Activated T-cell treated with anti-CD3 and anti-CD28 coated beads, Interleukin-2, amount 50 U/mL, for 24 hours (primary cell): ENCODE measurements around the gene HOMER2.
"Not testable (repeated sequence)": the region's sequence is repeated elsewhere in the genome, so short reads cannot be mapped to it uniquely, and the experiment has no call there.

ENCODE experiments used
- DNase-seq: peaks from one replicate; pipeline ENCODE4 v3.0.0-alpha.2; 2020
- H3K27ac Mint-ChIP-seq: 2 replicates; pipeline ENCODE4 v1.8.0; 2020; ENCODE audit warnings: mild to moderate bottlenecking, mixed read lengths
- H3K27me3 Mint-ChIP-seq: 2 replicates; pipeline ENCODE4 v1.8.0; 2020; ENCODE audit warnings: mixed read lengths
- H3K36me3 Mint-ChIP-seq: 2 replicates; pipeline ENCODE4 v1.8.0; 2020; ENCODE audit warnings: low read depth, mixed read lengths
- H3K4me1 Mint-ChIP-seq: 2 replicates; pipeline ENCODE4 v1.8.0; 2020; ENCODE audit warnings: low read depth, mixed read lengths
- H3K4me3 Mint-ChIP-seq: 2 replicates; pipeline ENCODE4 v1.8.0; 2020; ENCODE audit warnings: mild to moderate bottlenecking, moderate library complexity, mixed read lengths
- H3K9me3 Mint-ChIP-seq: 2 replicates; pipeline ENCODE4 v1.8.0; 2020; ENCODE audit warnings: mixed read lengths

Gene HOMER2

DNA sequence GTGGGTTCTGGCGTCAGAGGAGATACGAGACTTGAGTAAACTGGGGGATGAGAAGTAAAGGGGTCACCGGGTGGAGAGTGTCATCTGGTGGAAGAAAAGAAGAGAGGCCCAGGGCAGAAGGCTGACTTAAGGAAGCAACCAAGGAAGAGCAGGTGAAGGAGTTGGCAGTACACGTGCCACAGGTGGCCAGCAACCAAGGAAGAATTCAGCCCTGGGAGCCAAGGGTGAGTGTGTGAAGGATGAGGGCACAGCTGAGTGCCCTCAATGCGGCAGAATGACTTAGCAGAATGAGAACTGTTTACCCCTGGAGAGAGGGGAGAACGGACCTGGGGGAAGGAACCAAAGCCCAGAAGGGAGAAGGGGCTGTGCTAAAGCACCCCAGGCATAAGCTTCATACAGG is 71.8 kb downstream of the HOMER2 start:
- Mint-ChIP-seq H3K4me3 (no peak overlapping the region), H3K36me3 (no peaks in the 10 kb centered on the region), H3K27ac (peak overlapping the region; percentile 19), H3K9me3 (no peaks in the 10 kb centered on the region), H3K27me3 (no peaks in the 10 kb centered on the region), H3K4me1 (no peaks in the 10 kb centered on the region)
- DNase-seq, result no peak

DNA sequence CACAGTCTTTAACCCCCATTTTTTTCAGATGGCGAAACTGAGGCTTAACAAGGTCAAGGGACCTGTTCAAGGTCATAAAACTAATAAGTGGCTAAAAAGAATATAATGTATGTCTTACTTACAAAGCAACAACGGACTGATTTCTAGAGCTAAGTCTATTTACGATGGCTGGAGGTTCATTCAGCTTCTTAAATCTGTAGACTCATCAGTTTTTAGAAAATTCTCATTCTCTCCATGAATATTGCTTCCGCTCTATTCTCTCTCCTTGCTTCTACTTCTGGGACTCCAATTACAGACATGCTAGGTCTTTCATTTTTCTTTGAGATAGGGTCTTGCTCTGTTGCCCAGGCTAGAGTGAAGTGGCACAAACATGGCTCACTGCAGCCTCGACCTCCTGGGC is 74.2 kb downstream of the HOMER2 start:
- Mint-ChIP-seq H3K4me3 (no peak overlapping the region), H3K36me3 (no peaks in the 10 kb centered on the region), H3K4me1 (no peaks in the 10 kb centered on the region), H3K27ac (no peak overlapping the region), H3K27me3 (no peaks in the 10 kb centered on the region), H3K9me3 (no peaks in the 10 kb centered on the region)
- DNase-seq, result no peak

DNA sequence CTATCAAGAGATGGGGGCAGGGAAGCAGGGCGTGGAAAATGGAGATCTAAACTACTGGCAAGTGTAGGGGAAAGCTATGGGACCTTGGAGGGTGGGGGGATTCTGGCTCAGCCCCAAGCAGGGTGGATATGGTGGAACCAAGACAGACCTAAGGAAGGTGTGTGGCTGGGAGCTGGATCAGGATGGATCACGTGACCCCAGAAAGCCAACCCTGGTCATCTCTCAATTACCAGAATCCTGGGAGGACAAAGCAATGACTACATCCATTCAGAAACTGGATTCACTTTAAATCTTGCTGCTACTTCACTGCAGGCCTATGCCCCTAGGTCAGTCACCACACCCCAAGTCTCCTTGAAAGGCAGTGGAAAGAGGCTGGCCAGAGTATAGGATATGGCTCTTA is 74.7 kb downstream of the HOMER2 start:
- Mint-ChIP-seq H3K36me3 (no peaks in the 10 kb centered on the region), H3K27ac (no peak overlapping the region), H3K4me3 (no peak overlapping the region), H3K4me1 (no peaks in the 10 kb centered on the region), H3K27me3 (no peaks in the 10 kb centered on the region), H3K9me3 (no peaks in the 10 kb centered on the region)
- DNase-seq, result no peak

DNA sequence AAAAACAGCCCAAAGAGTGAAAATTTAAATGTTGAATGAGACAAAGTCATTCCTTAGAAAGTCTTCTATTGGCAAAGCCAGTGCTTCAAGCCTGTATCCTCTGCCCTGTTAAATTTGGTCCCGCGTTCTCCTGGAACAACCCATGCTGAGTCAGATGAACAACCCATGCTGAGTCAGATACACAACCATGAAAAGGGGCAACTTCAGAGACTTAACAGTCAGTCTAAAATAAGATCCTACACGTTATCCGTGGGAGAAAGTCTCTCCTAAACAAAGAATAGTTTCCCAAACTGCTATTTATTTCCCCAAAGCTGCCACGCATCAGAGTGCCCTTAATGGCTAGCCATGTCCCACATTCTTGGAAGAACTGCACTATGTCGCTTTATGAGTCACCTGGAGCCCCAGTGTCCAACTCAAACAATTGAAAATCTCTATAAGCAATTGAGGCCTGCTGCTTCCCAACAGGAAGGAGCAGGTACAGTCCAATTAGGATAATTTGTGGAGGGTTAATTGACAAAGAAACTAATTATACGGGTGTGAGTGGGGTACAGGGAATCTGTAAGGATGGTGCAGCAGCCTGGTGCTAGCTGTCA is 77.0 kb downstream of the HOMER2 start:
- H3K4me3 Mint-ChIP-seq, result no peak overlapping the region
- H3K27ac Mint-ChIP-seq, result no peak overlapping the region
- no peaks in the 10 kb centered on the region for H3K9me3 Mint-ChIP-seq
- H3K27me3 Mint-ChIP-seq, result no peaks in the 10 kb centered on the region
- H3K4me1 Mint-ChIP-seq, result no peaks in the 10 kb centered on the region
- H3K36me3 Mint-ChIP-seq, result no peaks in the 10 kb centered on the region
- DNase-seq, result no peak

DNA sequence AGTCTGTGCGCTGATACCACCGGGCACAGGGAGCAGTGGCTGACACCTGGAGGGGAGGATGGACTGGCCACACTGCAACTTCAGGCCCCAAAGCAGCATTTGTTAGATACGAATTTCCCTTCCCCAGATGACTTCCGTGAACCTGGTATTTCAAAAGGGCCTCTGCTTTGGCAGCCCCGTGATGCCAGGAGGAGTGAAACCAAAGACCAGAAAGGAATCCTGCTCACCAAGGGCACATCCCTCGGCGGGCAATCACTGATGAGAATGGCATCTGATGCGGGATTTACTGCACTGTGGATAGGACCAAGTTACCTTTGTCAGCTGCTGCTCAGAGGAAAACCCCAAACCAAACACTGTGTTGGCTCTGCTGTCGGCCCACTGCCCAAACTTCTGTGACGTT is 77.6 kb downstream of the HOMER2 start:
- Mint-ChIP-seq H3K36me3 (no peaks in the 10 kb centered on the region), H3K9me3 (no peaks in the 10 kb centered on the region), H3K4me3 (no peak overlapping the region), H3K27ac (no peak overlapping the region), H3K27me3 (no peaks in the 10 kb centered on the region), H3K4me1 (no peaks in the 10 kb centered on the region)
- DNase-seq, result no peak

DNA sequence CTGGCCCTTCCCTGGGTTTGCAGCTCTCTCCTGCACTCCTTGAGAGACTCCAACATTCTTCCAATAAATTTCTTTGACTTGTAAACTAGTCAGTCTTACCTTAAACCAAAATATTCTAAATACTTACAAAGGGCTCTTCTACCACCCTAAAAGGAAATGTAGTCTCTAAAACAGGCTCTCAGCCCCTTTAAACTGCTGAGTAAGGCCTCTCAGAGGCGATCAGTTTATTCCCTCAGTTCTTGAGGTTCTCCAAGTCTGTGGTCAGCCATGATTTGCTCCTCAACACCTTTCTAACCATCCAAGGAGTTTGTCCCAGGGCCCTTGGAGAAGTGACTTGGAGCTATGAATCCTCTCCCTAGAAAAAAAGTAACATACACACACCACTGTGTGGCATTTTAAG is 78.3 kb downstream of the HOMER2 start:
- no peaks in the 10 kb centered on the region for H3K36me3 Mint-ChIP-seq
- no peaks in the 10 kb centered on the region for H3K9me3 Mint-ChIP-seq
- H3K27me3 Mint-ChIP-seq, result no peaks in the 10 kb centered on the region

DNA sequence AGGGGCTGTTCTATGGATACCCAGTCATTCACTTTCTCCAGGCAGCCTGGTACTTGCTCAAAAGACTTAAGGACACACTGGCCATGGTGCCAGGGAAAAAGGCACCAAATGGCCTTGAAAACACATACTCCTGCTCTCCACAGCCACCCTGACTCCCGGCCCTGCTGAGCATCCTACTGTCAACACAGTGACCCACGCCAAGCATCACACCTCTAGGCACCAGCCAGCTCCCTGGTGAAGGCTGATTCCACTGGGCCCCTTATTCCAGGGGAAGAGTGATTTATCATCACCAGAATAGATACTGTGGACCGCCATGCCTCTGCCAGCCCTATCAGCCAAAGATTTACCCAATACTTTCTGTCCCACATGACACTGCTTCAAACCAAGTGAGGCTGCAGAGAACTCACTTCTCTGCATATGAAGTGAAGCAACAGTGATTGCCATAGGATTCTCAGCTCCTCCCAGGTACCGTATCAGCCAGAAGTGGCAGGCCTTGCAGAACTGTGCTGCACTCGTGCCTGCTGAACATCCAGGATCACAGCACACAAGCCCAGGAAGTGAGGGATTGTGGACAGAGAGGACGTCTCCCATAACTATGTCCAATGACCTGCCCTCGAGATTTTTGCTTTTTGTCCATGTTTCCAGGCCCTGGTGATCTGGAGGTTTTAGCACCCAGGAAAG is 79.4 kb downstream of the HOMER2 start:
- no peak for DNase-seq
- Mint-ChIP-seq H3K27ac (no peak overlapping the region), H3K36me3 (no peaks in the 10 kb centered on the region), H3K27me3 (no peaks in the 10 kb centered on the region), H3K9me3 (no peaks in the 10 kb centered on the region), H3K4me1 (no peaks in the 10 kb centered on the region), H3K4me3 (no peak overlapping the region)

More for the DNA sequence above, 78.3 kb downstream of the HOMER2 start:
- no peak overlapping the region for H3K27ac Mint-ChIP-seq
- no peaks in the 10 kb centered on the region for H3K4me1 Mint-ChIP-seq
- DNase-seq, result no peak
- H3K4me3 Mint-ChIP-seq, result no peak overlapping the region

DNA sequence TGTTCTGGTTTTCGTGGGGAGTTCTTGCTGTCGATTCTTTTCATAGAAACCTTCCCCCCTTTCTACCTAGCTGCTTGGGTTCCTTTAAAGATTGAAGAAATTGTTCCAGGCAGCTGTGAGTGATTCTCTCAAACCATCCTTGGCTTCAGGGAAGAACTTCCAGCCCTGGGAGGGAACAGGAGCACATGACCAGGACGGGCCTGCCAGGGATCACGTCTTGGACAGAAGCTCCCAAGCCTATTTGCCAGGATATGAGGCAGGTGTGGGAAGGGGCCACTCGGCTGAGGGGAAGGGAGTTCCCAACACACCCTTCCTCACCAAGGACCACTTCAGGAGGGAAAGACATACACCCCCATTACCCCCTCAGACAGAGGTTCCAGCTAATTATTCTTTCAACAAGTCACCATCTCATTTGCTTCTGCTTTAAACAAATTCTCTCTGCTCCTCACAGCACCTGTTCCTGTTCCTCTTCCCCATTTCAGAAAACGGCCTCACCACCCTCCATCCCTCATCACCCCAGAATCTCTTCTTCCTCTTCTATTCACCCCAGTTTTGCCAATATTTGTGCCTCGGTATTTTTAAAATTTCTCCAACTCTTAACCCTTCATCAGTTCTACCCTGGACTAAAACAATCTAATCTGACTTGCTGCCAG is 80.6 kb downstream of the HOMER2 start:
- H3K27ac Mint-ChIP-seq, result no peak overlapping the region
- H3K4me3 Mint-ChIP-seq, result no peak overlapping the region

DNA sequence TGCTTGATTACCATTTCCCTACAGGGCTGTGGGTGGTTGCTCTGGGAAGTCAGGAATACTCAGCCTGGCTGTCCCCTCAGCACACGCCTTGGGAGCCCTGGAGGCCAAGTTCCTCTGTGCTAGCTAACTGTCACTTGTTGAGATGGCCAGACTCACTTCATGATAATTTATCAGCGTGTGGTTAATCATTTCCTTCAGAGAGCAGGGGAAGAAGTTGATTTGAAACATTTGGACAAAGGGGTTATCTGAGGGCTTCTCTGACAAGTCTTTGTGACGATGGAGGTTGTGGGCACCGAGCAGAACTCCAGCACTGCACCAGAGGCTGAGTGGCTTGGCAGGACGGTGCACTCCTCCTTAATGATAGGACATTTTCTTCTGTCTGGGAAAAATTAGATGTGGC is 81.2 kb downstream of the HOMER2 start:
- no peak overlapping the region for H3K27ac Mint-ChIP-seq
- no peaks in the 10 kb centered on the region for H3K27me3 Mint-ChIP-seq
- H3K36me3 Mint-ChIP-seq, result no peaks in the 10 kb centered on the region
- no peaks in the 10 kb centered on the region for H3K4me1 Mint-ChIP-seq
- DNase-seq, result no peak
- no peak overlapping the region for H3K4me3 Mint-ChIP-seq
- H3K9me3 Mint-ChIP-seq, result no peaks in the 10 kb centered on the region

More for the DNA sequence above, 80.6 kb downstream of the HOMER2 start:
- Mint-ChIP-seq H3K9me3 (no peaks in the 10 kb centered on the region), H3K27me3 (no peaks in the 10 kb centered on the region), H3K36me3 (no peaks in the 10 kb centered on the region), H3K4me1 (no peaks in the 10 kb centered on the region)
- DNase-seq, result no peak

DNA sequence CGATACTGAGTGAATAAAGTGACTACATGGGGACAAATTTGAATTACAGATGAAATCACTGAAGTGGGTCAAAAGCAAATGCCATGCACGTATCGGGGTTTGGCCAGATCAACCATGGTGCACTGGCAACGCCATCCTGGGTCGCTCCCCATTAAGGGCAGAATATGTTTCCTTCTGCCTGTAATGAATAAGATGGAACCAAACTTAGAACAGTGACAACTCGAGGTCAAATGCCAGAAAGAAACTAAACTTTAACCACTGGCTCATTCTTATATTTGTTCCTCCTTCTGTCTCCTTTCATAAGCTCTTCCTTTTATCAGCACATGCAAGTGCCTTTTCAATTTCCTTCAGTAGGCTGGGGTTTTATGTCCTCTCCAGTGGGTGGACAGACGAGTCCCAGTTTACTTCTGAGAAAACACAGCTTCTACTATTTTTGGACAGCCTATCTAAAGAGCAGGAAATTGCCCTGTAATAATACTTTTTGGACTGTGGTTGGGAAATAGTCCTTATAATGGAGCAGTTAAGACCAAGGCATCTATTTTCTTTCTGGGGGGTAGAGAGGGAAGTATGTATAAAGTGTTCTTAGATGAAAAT is 81.7 kb downstream of the HOMER2 start:
- no peak overlapping the region for H3K4me3 Mint-ChIP-seq
- H3K27me3 Mint-ChIP-seq, result no peaks in the 10 kb centered on the region
- H3K27ac Mint-ChIP-seq, result no peak overlapping the region
- H3K4me1 Mint-ChIP-seq, result no peaks in the 10 kb centered on the region
- H3K36me3 Mint-ChIP-seq, result no peaks in the 10 kb centered on the region
- no peaks in the 10 kb centered on the region for H3K9me3 Mint-ChIP-seq
- no peak for DNase-seq

DNA sequence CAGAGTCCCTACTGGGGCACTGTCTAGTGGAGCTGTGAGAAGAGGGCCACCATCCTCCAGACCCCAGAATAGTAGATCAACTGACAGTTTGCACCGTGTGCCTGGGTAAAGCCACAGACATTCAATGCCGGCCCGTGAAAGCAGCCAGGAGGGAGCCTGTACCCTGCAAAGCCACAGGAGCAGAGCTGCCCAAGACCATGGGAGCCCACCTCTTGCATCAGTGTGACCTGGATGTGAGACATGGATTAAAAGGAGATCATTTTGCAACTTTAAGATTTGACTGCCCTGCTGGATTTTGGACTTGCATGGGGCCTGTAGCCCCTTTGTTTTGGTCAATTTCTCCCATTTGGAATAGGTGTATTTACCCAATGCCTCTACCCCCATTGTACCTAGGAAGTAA is 86.5 kb downstream of the HOMER2 start:
- not testable (repeated sequence) for H3K27ac Mint-ChIP-seq, H3K27me3 Mint-ChIP-seq, H3K4me3 Mint-ChIP-seq, DNase-seq, H3K36me3 Mint-ChIP-seq, H3K4me1 Mint-ChIP-seq, H3K9me3 Mint-ChIP-seq

DNA sequence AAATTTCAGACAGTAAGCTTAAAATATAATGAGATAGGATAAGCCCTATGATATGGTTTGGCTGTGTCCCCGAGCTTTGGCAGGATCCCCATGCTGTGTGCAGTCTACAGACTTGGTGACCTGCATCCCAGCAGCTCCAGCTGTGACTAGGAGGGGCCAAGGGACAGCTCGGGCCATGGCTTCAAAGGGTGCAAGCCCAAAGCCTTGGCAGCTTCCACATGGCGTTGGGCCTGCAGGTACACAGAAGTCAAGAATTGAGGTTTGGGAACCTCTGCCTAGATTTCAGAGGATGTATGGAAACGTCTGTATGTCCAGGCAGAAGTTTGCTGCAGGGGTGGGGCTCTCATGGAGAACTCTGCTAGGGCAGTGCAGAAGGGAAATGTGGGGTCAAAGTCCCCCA is 86.9 kb downstream of the HOMER2 start:
- not testable (repeated sequence) for H3K9me3 Mint-ChIP-seq, DNase-seq, H3K27me3 Mint-ChIP-seq, H3K27ac Mint-ChIP-seq, H3K36me3 Mint-ChIP-seq, H3K4me1 Mint-ChIP-seq, H3K4me3 Mint-ChIP-seq

DNA sequence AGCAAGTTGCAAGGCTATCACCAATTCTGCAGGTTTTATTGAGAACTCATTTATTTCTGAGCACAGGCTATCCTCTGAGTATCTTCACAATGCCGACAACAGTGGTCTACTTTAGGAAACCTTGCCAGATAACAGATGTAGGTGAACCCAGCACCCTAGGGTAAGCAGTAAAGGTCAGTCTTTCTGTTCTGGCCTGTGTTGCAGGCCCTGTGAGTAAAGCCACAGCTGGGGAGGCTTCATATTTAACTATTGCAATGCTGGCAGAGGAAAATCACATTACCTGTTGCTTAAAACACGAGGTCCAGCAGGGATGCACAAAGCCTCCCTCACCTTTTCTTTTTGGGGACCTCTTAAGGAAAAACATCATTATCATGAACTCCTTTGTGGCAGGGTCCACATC is 87.6 kb downstream of the HOMER2 start:
- H3K4me1 Mint-ChIP-seq, result no peaks in the 10 kb centered on the region
- no peak overlapping the region for H3K27ac Mint-ChIP-seq
- DNase-seq, result no peak
- no peaks in the 10 kb centered on the region for H3K9me3 Mint-ChIP-seq
- no peaks in the 10 kb centered on the region for H3K27me3 Mint-ChIP-seq
- H3K36me3 Mint-ChIP-seq, result no peaks in the 10 kb centered on the region
- no peak overlapping the region for H3K4me3 Mint-ChIP-seq

DNA sequence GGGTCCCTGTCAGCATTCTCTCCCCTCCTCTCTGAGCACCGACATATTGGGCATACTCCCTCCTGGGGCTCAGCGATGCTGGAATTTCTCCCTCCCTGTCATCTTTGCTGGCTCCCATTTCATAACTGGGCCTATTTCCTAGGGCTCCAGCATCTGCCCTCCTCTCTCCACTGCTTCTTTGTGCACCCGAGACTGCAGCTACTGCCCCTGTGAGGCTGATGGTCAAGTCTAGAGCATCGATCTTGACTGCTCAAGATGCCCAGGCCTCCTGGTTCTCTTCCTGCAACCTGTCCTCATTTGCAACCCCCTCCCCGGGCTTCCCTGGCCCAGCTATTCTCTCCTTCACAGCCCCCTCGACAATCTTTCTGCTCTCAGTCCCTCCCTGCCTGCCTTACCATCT is 89.6 kb downstream of the HOMER2 start:
- H3K9me3 Mint-ChIP-seq, result no peaks in the 10 kb centered on the region
- no peaks in the 10 kb centered on the region for H3K27me3 Mint-ChIP-seq
- no peak for DNase-seq
- H3K36me3 Mint-ChIP-seq, result no peaks in the 10 kb centered on the region
- no peak overlapping the region for H3K27ac Mint-ChIP-seq
- H3K4me1 Mint-ChIP-seq, result no peaks in the 10 kb centered on the region
- H3K4me3 Mint-ChIP-seq, result no peak overlapping the region

DNA sequence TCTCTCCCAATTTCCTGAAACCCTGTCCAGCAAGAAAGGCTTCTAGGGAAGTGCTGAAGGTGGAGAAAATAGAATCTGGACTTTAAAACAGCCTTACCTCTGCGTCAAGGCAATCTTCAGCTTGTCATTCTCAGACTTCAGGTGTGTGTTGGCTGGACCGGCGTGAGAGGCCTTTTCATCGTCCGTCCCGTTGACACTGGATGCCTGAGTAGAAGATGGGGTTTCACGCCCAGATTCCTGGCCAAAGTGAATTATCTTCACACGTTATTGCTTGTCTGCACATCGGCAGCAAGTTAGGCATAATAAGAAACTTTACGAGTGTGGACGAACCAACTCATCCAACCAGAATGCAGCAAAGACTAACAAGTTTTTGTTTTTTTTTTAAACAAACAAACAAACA is 93.6 kb downstream of the HOMER2 start:
- H3K4me3 Mint-ChIP-seq, result no peak overlapping the region
- no peaks in the 10 kb centered on the region for H3K27me3 Mint-ChIP-seq
- H3K9me3 Mint-ChIP-seq, result no peaks in the 10 kb centered on the region
- no peak for DNase-seq
- H3K36me3 Mint-ChIP-seq, result no peaks in the 10 kb centered on the region
- no peak overlapping the region for H3K27ac Mint-ChIP-seq
- H3K4me1 Mint-ChIP-seq, result peaks cover 5% of the 10 kb centered on the region
